Measurements from ENCODE around the gene PHF21A. TPM values are rescaled to one million over a fixed set of nuclear protein-coding genes. Genes with fewer than 3 reads are reported as not detected.

The PHF21A gene
- total RNA-seq, 2 experiments from 2014 or later = 36.2 to 40.4 TPM

GRCh38 chr11:45895553-45896259 is 225.5 kb downstream of the PHF21A start:
- Mint-ChIP-seq H3K27me3 (peaks cover 14% of the 10 kb centered on the region), H3K4me1 (ENCODE audit: low read depth) (peaks cover 2% of the 10 kb centered on the region), H3K36me3 (ENCODE audit: low read depth) (no peaks in the 10 kb centered on the region), H3K27ac (no peak overlapping the region), H3K4me3 (no peak overlapping the region), H3K9me3 (no peaks in the 10 kb centered on the region)
- no peak for ATAC-seq
- no peak for DNase-seq
- intact Hi-C loops (cut with micrococcal nuclease) = no loop called here
- ChIA-PET CTCF (no interaction called here), POLR2A (no interaction called here)
- no peak for TF ChIP-seq CTCF (IDR thresholded peaks at IDR 0.05)

- no peak overlapping the region for H3K4me3 Mint-ChIP-seq
- H3K36me3 Mint-ChIP-seq (ENCODE audit: low read depth) = no peaks in the 10 kb centered on the region
- ChIA-PET CTCF (no interaction called here), POLR2A (interaction anchor here (0.6 kb wide), 1 partner anchor 228 kb away, joined by 3 read pairs; no protein-coding TSS in a partner anchor)
- H3K9me3 Mint-ChIP-seq = no peaks in the 10 kb centered on the region
- no peak overlapping the region for H3K27ac Mint-ChIP-seq
- ATAC-seq = no peak
- H3K4me1 Mint-ChIP-seq (ENCODE audit: low read depth) = no peaks in the 10 kb centered on the region
- intact Hi-C loops (cut with micrococcal nuclease) = no loop called here
- DNase-seq = no peak
- peaks cover 12% of the 10 kb centered on the region for H3K27me3 Mint-ChIP-seq
- TF ChIP-seq CTCF (IDR thresholded peaks at IDR 0.05) = no peak
These were observed 226.6 kb downstream of the PHF21A start for GRCh38 chr11:45894555-45895247.

- H3K27me3 Mint-ChIP-seq = peaks cover 9% of the 10 kb centered on the region
- intact Hi-C loops (cut with micrococcal nuclease) = no loop called here
- no peaks in the 10 kb centered on the region for H3K36me3 Mint-ChIP-seq (ENCODE audit: low read depth)
- no peaks in the 10 kb centered on the region for H3K4me1 Mint-ChIP-seq (ENCODE audit: low read depth)
- H3K4me3 Mint-ChIP-seq = no peak overlapping the region
- TF ChIP-seq CTCF (IDR thresholded peaks at IDR 0.05) = no peak
- H3K27ac Mint-ChIP-seq = no peak overlapping the region
- DNase-seq (no peak), ATAC-seq (no peak)
- ChIA-PET CTCF (interaction anchor here (0.7 to 1.1 kb wide), 2 partner anchors 73 to 121 kb away, joined by 3 read pairs; no protein-coding TSS in a partner anchor), POLR2A (interaction anchor here (0.7 kb wide), 1 partner anchor 24 kb away, joined by 3 read pairs; no protein-coding TSS in a partner anchor)
- no peaks in the 10 kb centered on the region for H3K9me3 Mint-ChIP-seq
These were observed 228.4 kb downstream of the PHF21A start for GRCh38 chr11:45892856-45893255.

GRCh38 chr11:45890886-45891550 is 230.2 kb downstream of the PHF21A start:
- TF ChIP-seq CTCF (IDR thresholded peaks at IDR 0.05) = no peak
- Mint-ChIP-seq H3K27me3 (peaks cover 6% of the 10 kb centered on the region), H3K9me3 (no peaks in the 10 kb centered on the region), H3K4me3 (no peak overlapping the region), H3K27ac (no peak overlapping the region), H3K4me1 (ENCODE audit: low read depth) (no peaks in the 10 kb centered on the region), H3K36me3 (ENCODE audit: low read depth) (no peaks in the 10 kb centered on the region)
- no peak for DNase-seq
- ATAC-seq = no peak
- CTCF ChIA-PET = no interaction called here
- intact Hi-C loops (cut with micrococcal nuclease) = no loop called here
- POLR2A ChIA-PET = no interaction called here

GRCh38 chr11:45889966-45890365 is 231.3 kb downstream of the PHF21A start:
- ChIA-PET CTCF (interaction anchor here (1.1 kb wide), 1 partner anchor 17 kb away, joined by 5 read pairs; no protein-coding TSS in a partner anchor), POLR2A (no interaction called here)
- Mint-ChIP-seq H3K9me3 (no peaks in the 10 kb centered on the region), H3K4me3 (no peak overlapping the region), H3K27me3 (peaks cover 7% of the 10 kb centered on the region), H3K36me3 (ENCODE audit: low read depth) (no peaks in the 10 kb centered on the region), H3K4me1 (ENCODE audit: low read depth) (peaks cover 3% of the 10 kb centered on the region), H3K27ac (no peak overlapping the region)
- ATAC-seq (no peak), DNase-seq (no peak)
- no peak for TF ChIP-seq CTCF (IDR thresholded peaks at IDR 0.05)
- intact Hi-C loops (cut with micrococcal nuclease) = no loop called here

All from activated CD8-positive, alpha-beta T cell treated with anti-CD3 and anti-CD28 coated beads for 36 hours (primary cell).